SKM-1 treated with dmso at 0.1 percent for 144 hours (cell line): Measurements from ENCODE around the gene RALGDS.
"Not testable (repeated sequence)": the region's sequence is repeated elsewhere in the genome, so short reads cannot be mapped to it uniquely, and the experiment has no call there.

ENCODE experiments used
- DNase-seq: peaks from one replicate; lab custom pipeline; 2025; ENCODE audit not compliant: unreplicated experiment; lab: John Stamatoyannopoulos, UW

Gene RALGDS

GRCh38 chr9:133107961-133108793, 12.9 kb downstream of the RALGDS start:
- no peak for DNase-seq

GRCh38 chr9:133107245-133107722, 13.8 kb downstream of the RALGDS start:
- no peak for DNase-seq

GRCh38 chr9:133106511-133107244, 14.4 kb downstream of the RALGDS start:
- DNase-seq = no peak

- no peak for DNase-seq
Measured at GRCh38 chr9:133105461-133105770, 15.6 kb downstream of the RALGDS start.

- DNase-seq = no peak
Measured at GRCh38 chr9:133104718-133105460, 16.2 kb downstream of the RALGDS start.

- DNase-seq = no peak
Measured at GRCh38 chr9:133103987-133104505, 17.0 kb downstream of the RALGDS start.

- peak; percentile 14 for DNase-seq
Measured at GRCh38 chr9:133103183-133103986, 17.7 kb downstream of the RALGDS start.

GRCh38 chr9:133102190-133103021, 18.6 kb downstream of the RALGDS start:
- DNase-seq = no peak

GRCh38 chr9:133101356-133102189, 19.5 kb downstream of the RALGDS start:
- DNase-seq = no peak

GRCh38 chr9:133100506-133101355, 20.3 kb downstream of the RALGDS start:
- DNase-seq = no peak

- DNase-seq = no peak
Measured at GRCh38 chr9:133099726-133100505, 21.1 kb downstream of the RALGDS start.

- DNase-seq = no peak
Measured at GRCh38 chr9:133098871-133099270, 22.2 kb downstream of the RALGDS start.

- no peak for DNase-seq
Measured at GRCh38 chr9:133098104-133098754, 22.8 kb downstream of the RALGDS start.

- no peak for DNase-seq
Measured at GRCh38 chr9:133094842-133095393, 26.1 kb downstream of the RALGDS start.

GRCh38 chr9:133094351-133094750, 26.7 kb downstream of the RALGDS start:
- DNase-seq = not testable (repeated sequence)

GRCh38 chr9:133090752-133091385, 30.2 kb downstream of the RALGDS start:
- no peak for DNase-seq
